ENCODE data around the gene SPRR1A. TPM values are rescaled to one million over a fixed set of nuclear protein-coding genes. Genes with fewer than 3 reads are reported as not detected.
A peak's percentile ranks its signal among the peaks of the same experiment; 100 is the strongest.

The SPRR1A gene
- polyA plus RNA-seq, 1 donor (not counting 4 experiments of a cell fraction or from before 2014, with no cell fraction given) = 18.0 TPM

- H3K4me3 ChIP-seq (ENCODE audit: control insufficient read depth in 2 of 3, extremely low read depth in 1 of 3, insufficient read depth in 2 of 3, low read depth in 1 of 3, low read length in 3 of 3) = peak within 1 kb of the TSS; percentile 19 to 41 (median 22)
- no peaks in the 10 kb centered on the region for H3K36me3 ChIP-seq (ENCODE audit: control insufficient read depth in 2 of 2, extremely low read depth in 1 of 2, insufficient read depth in 2 of 2, low read length in 2 of 2)
- dilution Hi-C loops (cut with MboI; ENCODE audit: extremely low pct_ligation_motif_present, low sequenced_read_pairs) = no loop called here
- FAIRE-seq (peak; percentile 97), DNase-seq (ENCODE audit: low read depth, low spot score) (peak; percentile 70)
- H3K27ac ChIP-seq (ENCODE audit: control insufficient read depth, insufficient read depth, low read length) = peak within 1 kb of the TSS; percentile 19
- no peaks in the 10 kb centered on the region for H3K9me3 ChIP-seq (ENCODE audit: control insufficient read depth, low read depth, low read length)
- no peaks in the 10 kb centered on the region for H3K9me1 ChIP-seq (ENCODE audit: control insufficient read depth, extremely low read depth, insufficient read depth, low read length)
- no peak within 1 kb of the TSS for H2AFZ ChIP-seq (ENCODE audit: control insufficient read depth, low read length)
- H3K4me2 ChIP-seq (ENCODE audit: control insufficient read depth, extremely low read depth, insufficient read depth, low read depth, low read length) = peak within 1 kb of the TSS; percentile 77
- no peak for TF ChIP-seq CTCF (optimal IDR thresholded peaks at IDR 0.05 in 1 of 3, IDR thresholded peaks at IDR 0.05 in 1 of 3, conservative IDR thresholded peaks at IDR 0.05 in 1 of 3; ENCODE audit: extremely low read depth in 1 of 3, insufficient read depth in 2 of 3, low read length in 3 of 3)
- TF ChIP-seq EZH2 (IDR thresholded peaks at IDR 0.05; ENCODE audit: low read length) = no peak
- H3K9ac ChIP-seq (ENCODE audit: control insufficient read depth, extremely low read depth, insufficient read depth, low read length) = peak within 1 kb of the TSS; percentile 3
- H3K4me1 ChIP-seq (ENCODE audit: control insufficient read depth, extremely low read depth, insufficient read depth, low read length) = peaks cover 49% of the 10 kb centered on the region
- no peaks in the 10 kb centered on the region for H3K79me2 ChIP-seq (ENCODE audit: control insufficient read depth, insufficient read depth, low read length)
- H3K27me3 ChIP-seq (ENCODE audit: control insufficient read depth, extremely low read depth, insufficient read depth, low read length) = no peaks in the 10 kb centered on the region
- H4K20me1 ChIP-seq (ENCODE audit: control insufficient read depth, extremely low read depth, insufficient read depth, low read length) = no peaks in the 10 kb centered on the region
Measured at GRCh38 chr1:153030895-153031294, 47.0 kb downstream of the SPRR1A start, which contains the start of gene SPRR1B. Gene SPRR1B (plus strand): TSS chr1:153031203. CDS start chr1:153032346, 1,143 bp downstream.

GRCh38 chr1:153032073-153032472, 48.2 kb downstream of the SPRR1A start:
- Histone ChIP-seq H4K20me1 (ENCODE audit: control insufficient read depth, extremely low read depth, insufficient read depth, low read length) (no peaks in the 10 kb centered on the region), H3K4me3 (ENCODE audit: control insufficient read depth in 2 of 3, extremely low read depth in 1 of 3, insufficient read depth in 2 of 3, low read depth in 1 of 3, low read length in 3 of 3) (peak overlapping the region in 2 of 3 experiments; percentile 22 to 58), H3K27ac (ENCODE audit: control insufficient read depth, insufficient read depth, low read length) (no peak overlapping the region), H3K27me3 (ENCODE audit: control insufficient read depth, extremely low read depth, insufficient read depth, low read length) (no peaks in the 10 kb centered on the region), H3K4me2 (ENCODE audit: control insufficient read depth, extremely low read depth, insufficient read depth, low read depth, low read length) (peak overlapping the region; percentile 77), H3K4me1 (ENCODE audit: control insufficient read depth, extremely low read depth, insufficient read depth, low read length) (peaks cover 43% of the 10 kb centered on the region), H3K9ac (ENCODE audit: control insufficient read depth, extremely low read depth, insufficient read depth, low read length) (no peak overlapping the region), H3K79me2 (ENCODE audit: control insufficient read depth, insufficient read depth, low read length) (no peaks in the 10 kb centered on the region), H3K36me3 (ENCODE audit: control insufficient read depth in 2 of 2, extremely low read depth in 1 of 2, insufficient read depth in 2 of 2, low read length in 2 of 2) (no peaks in the 10 kb centered on the region), H3K9me3 (ENCODE audit: control insufficient read depth, low read depth, low read length) (no peaks in the 10 kb centered on the region), H3K9me1 (ENCODE audit: control insufficient read depth, extremely low read depth, insufficient read depth, low read length) (no peaks in the 10 kb centered on the region), H2AFZ (ENCODE audit: control insufficient read depth, low read length) (no peak overlapping the region)
- FAIRE-seq (no peak), DNase-seq (ENCODE audit: low read depth, low spot score) (no peak)
- TF ChIP-seq EZH2 (IDR thresholded peaks at IDR 0.05; ENCODE audit: low read length) = no peak
- no peak for TF ChIP-seq CTCF (optimal IDR thresholded peaks at IDR 0.05 in 1 of 3, IDR thresholded peaks at IDR 0.05 in 1 of 3, conservative IDR thresholded peaks at IDR 0.05 in 1 of 3; ENCODE audit: extremely low read depth in 1 of 3, insufficient read depth in 2 of 3, low read length in 3 of 3)
- dilution Hi-C loops (cut with MboI; ENCODE audit: extremely low pct_ligation_motif_present, low sequenced_read_pairs) = no loop called here

Measured in keratinocyte (primary cell).